Fibroblast of lung (primary cell): Measurements from ENCODE around the gene MVP.

ENCODE experiments used
- EZH2 ChIP-seq: IDR thresholded peaks from 2 replicates; pipeline ENCODE4 v1.5.1; 2012; ENCODE audit warnings: low read length, control low read depth, mild to moderate bottlenecking; ENCODE audit errors: missing control alignments
- TF ChIP-seq, protein P1 (sequence below), 2 donors: IDR thresholded peaks in 1 of 2; conservative IDR thresholded peaks in 1 of 2; 1 replicate in 1 of 2; 2 replicates in 1 of 2; pipeline ENCODE4 v1.5.1; 2011 to 2012; ENCODE audit warnings: low read length in 2 of 2, control low read depth in 1 of 2, inconsistent platforms in 1 of 2, low read depth in 1 of 2, mild to moderate bottlenecking in 1 of 2

DNA sequence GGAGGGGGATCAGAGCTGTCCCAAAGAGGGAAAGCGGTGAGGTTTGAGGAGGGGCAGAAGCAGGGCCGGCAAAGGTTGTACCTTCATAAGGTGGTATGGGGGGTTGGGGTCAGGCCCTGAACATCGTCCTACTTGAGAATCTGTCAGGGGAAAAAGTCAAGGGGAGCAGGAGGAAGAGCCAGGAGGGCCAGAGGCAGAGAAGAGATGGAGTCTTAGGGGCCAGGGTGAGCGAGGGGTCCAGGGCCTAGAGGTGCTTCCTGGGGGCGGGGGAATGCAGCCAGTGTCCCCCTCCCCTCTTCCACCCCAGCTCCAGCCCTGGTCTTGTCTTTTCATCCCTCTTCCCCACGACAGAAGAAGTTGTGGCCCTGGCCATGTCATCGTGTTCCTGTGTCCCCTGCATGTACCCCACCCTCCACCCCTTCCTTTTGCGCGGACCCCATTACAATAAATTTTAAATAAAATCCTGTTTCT is 9.5 kb upstream of the MVP start:
- TF ChIP-seq, protein P1, sequence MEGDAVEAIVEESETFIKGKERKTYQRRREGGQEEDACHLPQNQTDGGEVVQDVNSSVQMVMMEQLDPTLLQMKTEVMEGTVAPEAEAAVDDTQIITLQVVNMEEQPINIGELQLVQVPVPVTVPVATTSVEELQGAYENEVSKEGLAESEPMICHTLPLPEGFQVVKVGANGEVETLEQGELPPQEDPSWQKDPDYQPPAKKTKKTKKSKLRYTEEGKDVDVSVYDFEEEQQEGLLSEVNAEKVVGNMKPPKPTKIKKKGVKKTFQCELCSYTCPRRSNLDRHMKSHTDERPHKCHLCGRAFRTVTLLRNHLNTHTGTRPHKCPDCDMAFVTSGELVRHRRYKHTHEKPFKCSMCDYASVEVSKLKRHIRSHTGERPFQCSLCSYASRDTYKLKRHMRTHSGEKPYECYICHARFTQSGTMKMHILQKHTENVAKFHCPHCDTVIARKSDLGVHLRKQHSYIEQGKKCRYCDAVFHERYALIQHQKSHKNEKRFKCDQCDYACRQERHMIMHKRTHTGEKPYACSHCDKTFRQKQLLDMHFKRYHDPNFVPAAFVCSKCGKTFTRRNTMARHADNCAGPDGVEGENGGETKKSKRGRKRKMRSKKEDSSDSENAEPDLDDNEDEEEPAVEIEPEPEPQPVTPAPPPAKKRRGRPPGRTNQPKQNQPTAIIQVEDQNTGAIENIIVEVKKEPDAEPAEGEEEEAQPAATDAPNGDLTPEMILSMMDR (conservative IDR thresholded peaks at IDR 0.05 in 1 of 2, IDR thresholded peaks at IDR 0.05 in 1 of 2; ENCODE audit: low read depth in 1 of 2, low read length in 2 of 2) = no peak
- TF ChIP-seq EZH2 = no peak
